HL-60 (cell line): ENCODE data around the gene B3GALNT1.

Experiments
- DNase-seq, 2 experiments: peaks; one replicate each; pipeline ENCODE4 v3.0.0-alpha.2; 2010 to 2020; ENCODE audit warnings: low read depth in 1 of 2, low spot score in 1 of 2
- H3K27ac ChIP-seq: fragments of 250-450 bp; sonication (Bioruptor Pico); replicated peaks from 2 replicates; pipeline ENCODE4 v1.5.1; 2020; ENCODE audit warnings: mild to moderate bottlenecking, moderate library complexity
- H3K27me3 ChIP-seq: fragments of 250-450 bp; sonication (Bioruptor Pico); 2 replicates; pipeline ENCODE4 v1.5.1; 2021; ENCODE audit warnings: mild to moderate bottlenecking, moderate library complexity; ENCODE audit not compliant: insufficient read depth, poor library complexity, severe bottlenecking
- H3K4me3 ChIP-seq: replicated peaks from 2 replicates; pipeline ENCODE4 v1.5.1; 2011; ENCODE audit warnings: mild to moderate bottlenecking, control low read depth, low read length; ENCODE audit not compliant: insufficient read depth
- GABPA ChIP-seq: IDR thresholded peaks from 2 replicates; pipeline ENCODE4 v1.6.1; 2012; ENCODE audit warnings: low read depth
- POLR2AphosphoS5 ChIP-seq: IDR thresholded peaks from 2 replicates; pipeline ENCODE4 v1.6.1; 2012; ENCODE audit warnings: low read depth
- SPI1 ChIP-seq: IDR thresholded peaks from 2 replicates; pipeline ENCODE4 v1.6.1; 2012; ENCODE audit warnings: low read depth, mild to moderate bottlenecking, borderline replicate concordance
- TF ChIP-seq, protein P1 (sequence below): IDR thresholded peaks from one replicate; pipeline ENCODE4 v1.5.1; 2011; ENCODE audit warnings: low read length, control low read depth, inconsistent platforms; ENCODE audit not compliant: insufficient read depth
- TF ChIP-seq, protein P2 (sequence below): IDR thresholded peaks from 2 replicates; pipeline ENCODE4 v1.6.1; 2012; ENCODE audit warnings: low read depth; ENCODE audit not compliant: insufficient replicate concordance

Gene B3GALNT1

DNA sequence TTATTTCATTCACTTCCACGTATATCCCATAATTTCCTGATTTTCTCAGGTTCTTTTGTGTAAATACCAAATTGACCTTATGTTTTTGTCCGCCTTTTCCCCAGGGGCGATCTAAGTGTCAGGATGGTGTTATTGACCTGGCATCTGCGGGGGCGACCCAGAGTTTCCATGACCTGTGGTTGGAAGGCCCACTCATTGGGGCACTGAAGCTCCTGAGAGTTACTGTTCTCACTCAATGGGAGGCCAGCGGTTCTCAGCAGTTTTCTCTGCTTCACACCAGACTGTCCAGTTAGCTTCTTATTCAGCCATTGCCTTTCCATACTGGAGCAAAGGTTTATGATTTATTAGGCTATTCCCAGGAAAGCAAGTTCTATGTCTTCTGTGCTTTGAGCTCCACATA, 53.3 kb downstream of the B3GALNT1 start:
- TF ChIP-seq, protein P1, sequence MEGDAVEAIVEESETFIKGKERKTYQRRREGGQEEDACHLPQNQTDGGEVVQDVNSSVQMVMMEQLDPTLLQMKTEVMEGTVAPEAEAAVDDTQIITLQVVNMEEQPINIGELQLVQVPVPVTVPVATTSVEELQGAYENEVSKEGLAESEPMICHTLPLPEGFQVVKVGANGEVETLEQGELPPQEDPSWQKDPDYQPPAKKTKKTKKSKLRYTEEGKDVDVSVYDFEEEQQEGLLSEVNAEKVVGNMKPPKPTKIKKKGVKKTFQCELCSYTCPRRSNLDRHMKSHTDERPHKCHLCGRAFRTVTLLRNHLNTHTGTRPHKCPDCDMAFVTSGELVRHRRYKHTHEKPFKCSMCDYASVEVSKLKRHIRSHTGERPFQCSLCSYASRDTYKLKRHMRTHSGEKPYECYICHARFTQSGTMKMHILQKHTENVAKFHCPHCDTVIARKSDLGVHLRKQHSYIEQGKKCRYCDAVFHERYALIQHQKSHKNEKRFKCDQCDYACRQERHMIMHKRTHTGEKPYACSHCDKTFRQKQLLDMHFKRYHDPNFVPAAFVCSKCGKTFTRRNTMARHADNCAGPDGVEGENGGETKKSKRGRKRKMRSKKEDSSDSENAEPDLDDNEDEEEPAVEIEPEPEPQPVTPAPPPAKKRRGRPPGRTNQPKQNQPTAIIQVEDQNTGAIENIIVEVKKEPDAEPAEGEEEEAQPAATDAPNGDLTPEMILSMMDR = no peak
- no peak for TF ChIP-seq GABPA
- TF ChIP-seq, protein P2, sequence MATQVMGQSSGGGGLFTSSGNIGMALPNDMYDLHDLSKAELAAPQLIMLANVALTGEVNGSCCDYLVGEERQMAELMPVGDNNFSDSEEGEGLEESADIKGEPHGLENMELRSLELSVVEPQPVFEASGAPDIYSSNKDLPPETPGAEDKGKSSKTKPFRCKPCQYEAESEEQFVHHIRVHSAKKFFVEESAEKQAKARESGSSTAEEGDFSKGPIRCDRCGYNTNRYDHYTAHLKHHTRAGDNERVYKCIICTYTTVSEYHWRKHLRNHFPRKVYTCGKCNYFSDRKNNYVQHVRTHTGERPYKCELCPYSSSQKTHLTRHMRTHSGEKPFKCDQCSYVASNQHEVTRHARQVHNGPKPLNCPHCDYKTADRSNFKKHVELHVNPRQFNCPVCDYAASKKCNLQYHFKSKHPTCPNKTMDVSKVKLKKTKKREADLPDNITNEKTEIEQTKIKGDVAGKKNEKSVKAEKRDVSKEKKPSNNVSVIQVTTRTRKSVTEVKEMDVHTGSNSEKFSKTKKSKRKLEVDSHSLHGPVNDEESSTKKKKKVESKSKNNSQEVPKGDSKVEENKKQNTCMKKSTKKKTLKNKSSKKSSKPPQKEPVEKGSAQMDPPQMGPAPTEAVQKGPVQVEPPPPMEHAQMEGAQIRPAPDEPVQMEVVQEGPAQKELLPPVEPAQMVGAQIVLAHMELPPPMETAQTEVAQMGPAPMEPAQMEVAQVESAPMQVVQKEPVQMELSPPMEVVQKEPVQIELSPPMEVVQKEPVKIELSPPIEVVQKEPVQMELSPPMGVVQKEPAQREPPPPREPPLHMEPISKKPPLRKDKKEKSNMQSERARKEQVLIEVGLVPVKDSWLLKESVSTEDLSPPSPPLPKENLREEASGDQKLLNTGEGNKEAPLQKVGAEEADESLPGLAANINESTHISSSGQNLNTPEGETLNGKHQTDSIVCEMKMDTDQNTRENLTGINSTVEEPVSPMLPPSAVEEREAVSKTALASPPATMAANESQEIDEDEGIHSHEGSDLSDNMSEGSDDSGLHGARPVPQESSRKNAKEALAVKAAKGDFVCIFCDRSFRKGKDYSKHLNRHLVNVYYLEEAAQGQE = no peak
- no peak for TF ChIP-seq SPI1
- no peak for TF ChIP-seq POLR2AphosphoS5
- H3K4me3 ChIP-seq = no peak overlapping the region
- no peak for DNase-seq
- H3K27ac ChIP-seq = no peak overlapping the region
- H3K27me3 ChIP-seq = no peaks in the 10 kb centered on the region

- Histone ChIP-seq H3K27ac (no peak overlapping the region), H3K4me3 (no peak overlapping the region), H3K27me3 (no peaks in the 10 kb centered on the region)
- no peak for DNase-seq
- TF ChIP-seq SPI1 (0 out of 2 replicates have a peak, but pooled peaks have one; percentile 9), POLR2AphosphoS5 (no peak)
These were observed 54.2 kb downstream of the B3GALNT1 start for GRCh38 chr3:161050935-161051334.

DNA sequence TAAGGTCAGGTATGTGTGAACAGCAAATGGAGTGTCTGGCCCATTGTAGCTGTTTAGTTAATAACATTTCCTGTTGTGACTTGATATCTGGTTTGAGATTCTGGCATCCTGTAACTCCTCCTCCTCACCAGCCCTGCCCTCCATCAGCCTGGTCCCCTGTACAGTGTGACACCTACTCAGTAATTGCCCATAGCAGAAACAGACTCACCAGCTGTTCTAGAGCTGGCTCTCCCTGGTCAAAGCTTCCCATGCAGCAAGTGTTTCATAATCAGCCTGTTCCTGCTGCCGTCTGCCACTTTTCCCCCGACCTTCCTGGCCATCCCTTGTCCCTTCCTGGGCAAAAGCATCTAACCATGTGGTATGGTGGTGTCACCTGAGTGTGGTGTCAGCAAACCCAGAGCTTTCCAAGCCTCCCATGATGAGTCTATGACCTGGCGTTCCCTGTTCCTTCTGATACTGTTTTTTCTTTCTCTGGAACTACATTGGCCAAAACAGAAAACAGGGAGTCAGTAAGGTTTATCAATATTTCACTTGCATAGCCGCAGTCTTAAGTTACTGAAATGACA, 55.4 kb downstream of the B3GALNT1 start:
- H3K27me3 ChIP-seq = no peaks in the 10 kb centered on the region
- no peak overlapping the region for H3K4me3 ChIP-seq
- no peak for DNase-seq
- TF ChIP-seq, protein P1 = no peak
- TF ChIP-seq GABPA (no peak), SPI1 (no peak)
- TF ChIP-seq, protein P2 = no peak
- H3K27ac ChIP-seq = no peak overlapping the region

- TF ChIP-seq SPI1 = no peak
- DNase-seq = no peak
- Histone ChIP-seq H3K4me3 (no peak overlapping the region), H3K27me3 (no peaks in the 10 kb centered on the region), H3K27ac (no peak overlapping the region)
These were observed 61.7 kb downstream of the B3GALNT1 start for GRCh38 chr3:161043336-161044035.

DNA sequence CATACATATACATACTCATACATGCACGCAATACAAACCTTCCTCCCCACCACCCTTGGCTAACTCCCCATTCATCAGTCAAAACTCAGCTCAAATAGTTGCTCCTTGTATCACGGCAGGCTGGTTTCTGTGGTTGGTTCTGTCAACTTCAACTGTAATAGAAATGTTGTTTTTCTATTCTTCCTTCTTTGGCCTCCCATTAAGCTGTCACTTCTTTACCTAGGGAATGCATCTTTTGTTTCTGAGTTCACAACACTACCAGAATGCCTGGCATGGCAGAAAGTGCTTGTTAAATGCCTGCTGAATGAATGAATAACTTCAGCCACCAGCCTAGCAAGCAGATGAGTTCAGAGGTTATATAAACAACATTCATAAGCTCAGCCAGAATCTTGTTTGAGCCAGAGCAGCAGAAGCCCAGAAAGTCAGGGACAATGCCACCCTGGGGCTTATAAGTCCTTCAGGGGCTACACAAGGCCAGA, 63.1 kb downstream of the B3GALNT1 start:
- no peak overlapping the region for H3K4me3 ChIP-seq
- no peaks in the 10 kb centered on the region for H3K27me3 ChIP-seq
- no peak for TF ChIP-seq SPI1
- TF ChIP-seq, protein P1 = no peak
- TF ChIP-seq, protein P2 = no peak
- TF ChIP-seq POLR2AphosphoS5 = no peak
- TF ChIP-seq GABPA = no peak
- DNase-seq = no peak
- H3K27ac ChIP-seq = no peak overlapping the region
